ENCODE results near the gene RAI14.

DNA sequence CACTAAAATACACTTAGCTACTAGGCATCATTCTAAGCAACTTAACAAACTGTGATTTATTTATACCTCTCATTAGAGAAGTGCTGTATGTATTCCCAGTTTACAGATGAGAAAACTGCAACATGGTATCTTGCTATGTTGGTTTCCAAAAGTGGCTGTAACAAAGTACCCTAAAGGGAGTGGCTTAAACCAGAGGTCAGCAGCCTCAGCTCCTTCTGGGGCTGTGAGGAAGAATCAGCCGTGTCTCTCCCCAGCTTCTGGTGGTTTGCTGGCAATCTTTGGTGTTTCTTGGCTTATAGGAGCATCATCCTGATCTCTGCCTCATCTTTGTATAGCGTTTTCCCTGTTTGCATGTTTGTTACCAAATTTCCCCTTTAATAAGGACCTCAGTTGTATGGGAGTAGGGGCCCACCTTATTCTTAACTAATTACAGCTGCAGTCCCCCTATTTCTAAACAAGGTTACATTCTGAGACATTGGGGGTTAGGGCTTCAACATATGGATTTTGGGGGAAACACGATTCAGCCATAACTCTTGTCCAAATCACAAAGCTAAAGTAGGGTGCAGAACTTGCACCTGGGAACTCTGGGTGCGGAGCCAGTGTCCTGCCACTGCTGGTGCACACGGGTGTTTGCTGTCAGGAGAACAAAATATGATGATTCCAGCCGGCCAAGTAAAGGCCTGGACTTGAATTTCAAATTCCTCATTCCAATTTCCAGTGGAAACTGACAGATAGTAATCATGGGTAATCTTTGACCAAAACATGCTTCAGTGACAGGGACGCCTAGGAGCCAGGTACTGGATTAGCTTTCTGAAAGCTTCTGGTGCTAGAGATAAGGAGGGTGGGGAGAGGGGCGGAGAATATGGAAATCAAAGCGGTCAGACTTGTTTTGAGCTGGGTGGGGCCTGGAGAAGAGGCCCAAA lies 43.3 kb downstream of the RAI14 start:
- TF ChIP-seq, protein P1, sequence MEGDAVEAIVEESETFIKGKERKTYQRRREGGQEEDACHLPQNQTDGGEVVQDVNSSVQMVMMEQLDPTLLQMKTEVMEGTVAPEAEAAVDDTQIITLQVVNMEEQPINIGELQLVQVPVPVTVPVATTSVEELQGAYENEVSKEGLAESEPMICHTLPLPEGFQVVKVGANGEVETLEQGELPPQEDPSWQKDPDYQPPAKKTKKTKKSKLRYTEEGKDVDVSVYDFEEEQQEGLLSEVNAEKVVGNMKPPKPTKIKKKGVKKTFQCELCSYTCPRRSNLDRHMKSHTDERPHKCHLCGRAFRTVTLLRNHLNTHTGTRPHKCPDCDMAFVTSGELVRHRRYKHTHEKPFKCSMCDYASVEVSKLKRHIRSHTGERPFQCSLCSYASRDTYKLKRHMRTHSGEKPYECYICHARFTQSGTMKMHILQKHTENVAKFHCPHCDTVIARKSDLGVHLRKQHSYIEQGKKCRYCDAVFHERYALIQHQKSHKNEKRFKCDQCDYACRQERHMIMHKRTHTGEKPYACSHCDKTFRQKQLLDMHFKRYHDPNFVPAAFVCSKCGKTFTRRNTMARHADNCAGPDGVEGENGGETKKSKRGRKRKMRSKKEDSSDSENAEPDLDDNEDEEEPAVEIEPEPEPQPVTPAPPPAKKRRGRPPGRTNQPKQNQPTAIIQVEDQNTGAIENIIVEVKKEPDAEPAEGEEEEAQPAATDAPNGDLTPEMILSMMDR (IDR thresholded peaks at IDR 0.05; ENCODE audit: insufficient read depth, low read depth, low read length) = no peak
- no peak for TF ChIP-seq EZH2 (IDR thresholded peaks at IDR 0.05; ENCODE audit: insufficient read depth, low read length)

Data from astrocyte (in vitro differentiated cells and primary cell).